Activated CD4-positive, alpha-beta T cell treated with anti-CD3 and anti-CD28 coated beads, Interleukin-2, amount 50 U/mL, for 4 hours (primary cell): ENCODE measurements around the gene PLEKHH1.
"Not testable (repeated sequence)": the region's sequence is repeated elsewhere in the genome, so short reads cannot be mapped to it uniquely, and the experiment has no call there.

Source experiments
- DNase-seq, 2 experiments: peaks; one replicate each; pipeline ENCODE4 v3.0.0-alpha.2; 2020

Gene PLEKHH1

GRCh38 chr14:67584978-67585377 is 51.9 kb downstream of the PLEKHH1 start:
- DNase-seq, result no peak

- no peak for DNase-seq
Measured at GRCh38 chr14:67586369-67586768, 53.3 kb downstream of the PLEKHH1 start.

GRCh38 chr14:67589204-67589770 is 56.2 kb downstream of the PLEKHH1 start:
- DNase-seq, result no peak

- DNase-seq, result not testable (repeated sequence)
Measured at GRCh38 chr14:67593650-67594049, 60.6 kb downstream of the PLEKHH1 start.

GRCh38 chr14:67595392-67595791 is 62.3 kb downstream of the PLEKHH1 start:
- no peak for DNase-seq

GRCh38 chr14:67599698-67600561 is 66.8 kb downstream of the PLEKHH1 start, which contains the start of gene PIGH:
PIGH (minus strand) TSS chr14:67600268; CDS start chr14:67600203, 65 bp downstream.
- peak; percentile 90 to 93 for DNase-seq

GRCh38 chr14:67600562-67600974 is 67.5 kb downstream of the PLEKHH1 start:
- not testable (repeated sequence) for DNase-seq

- no peak for DNase-seq
Measured at GRCh38 chr14:67602076-67602475, 69.0 kb downstream of the PLEKHH1 start.

- no peak for DNase-seq
Measured at GRCh38 chr14:67602995-67603545, 70.0 kb downstream of the PLEKHH1 start.

GRCh38 chr14:67607646-67608045 is 74.6 kb downstream of the PLEKHH1 start:
- DNase-seq, result no peak

- DNase-seq, result no peak
Measured at GRCh38 chr14:67609642-67610310, 76.7 kb downstream of the PLEKHH1 start.

- no peak for DNase-seq
Measured at GRCh38 chr14:67610491-67610890, 77.4 kb downstream of the PLEKHH1 start.

GRCh38 chr14:67618617-67619063 is 85.5 kb downstream of the PLEKHH1 start:
- no peak for DNase-seq

GRCh38 chr14:67619446-67620216 is 86.5 kb downstream of the PLEKHH1 start, which contains the start of gene ARG2:
ARG2 (plus strand) TSS chr14:67619920; CDS start chr14:67619978, 58 bp downstream.
- peak; percentile 96 to 97 for DNase-seq

GRCh38 chr14:67620217-67620785 is 87.2 kb downstream of the PLEKHH1 start:
- DNase-seq, result no peak

GRCh38 chr14:67622675-67623074 is 89.6 kb downstream of the PLEKHH1 start:
- no peak for DNase-seq

- no peak for DNase-seq
Measured at GRCh38 chr14:67623114-67623513, 90.0 kb downstream of the PLEKHH1 start.

- not testable (repeated sequence) for DNase-seq
Measured at GRCh38 chr14:67626131-67626530, 93.0 kb downstream of the PLEKHH1 start.

GRCh38 chr14:67627519-67627918 is 94.4 kb downstream of the PLEKHH1 start:
- no peak for DNase-seq

- DNase-seq, result no peak
Measured at GRCh38 chr14:67630186-67630585, 97.1 kb downstream of the PLEKHH1 start.

- no peak for DNase-seq
Measured at GRCh38 chr14:67630938-67631337, 97.8 kb downstream of the PLEKHH1 start.
